ENCODE measurements around the gene FURIN.

The FURIN gene

DNA sequence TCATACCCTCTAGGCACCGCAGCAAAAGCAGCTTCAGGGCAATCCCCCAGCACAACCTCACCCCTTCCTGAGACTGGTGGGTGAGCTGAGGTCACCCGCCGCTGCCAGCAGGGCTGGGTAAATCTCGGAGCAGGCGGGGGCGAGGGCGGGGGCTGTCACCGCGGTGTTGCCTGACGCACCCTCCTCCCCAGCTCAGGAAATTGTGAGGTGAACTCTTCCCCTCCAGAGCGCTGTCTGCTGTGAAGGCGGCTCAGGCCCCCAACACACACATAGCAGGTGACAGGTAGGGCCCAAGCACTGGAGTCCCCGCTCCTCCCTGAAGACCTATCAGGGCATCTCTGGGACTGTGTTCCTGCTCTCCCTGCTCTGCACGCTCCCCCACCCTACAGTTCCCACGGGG lies 30.2 kb upstream of the FURIN start:
- DNase-seq (ENCODE audit: low read depth) = peak; percentile 46
- TF ChIP-seq, protein P1, sequence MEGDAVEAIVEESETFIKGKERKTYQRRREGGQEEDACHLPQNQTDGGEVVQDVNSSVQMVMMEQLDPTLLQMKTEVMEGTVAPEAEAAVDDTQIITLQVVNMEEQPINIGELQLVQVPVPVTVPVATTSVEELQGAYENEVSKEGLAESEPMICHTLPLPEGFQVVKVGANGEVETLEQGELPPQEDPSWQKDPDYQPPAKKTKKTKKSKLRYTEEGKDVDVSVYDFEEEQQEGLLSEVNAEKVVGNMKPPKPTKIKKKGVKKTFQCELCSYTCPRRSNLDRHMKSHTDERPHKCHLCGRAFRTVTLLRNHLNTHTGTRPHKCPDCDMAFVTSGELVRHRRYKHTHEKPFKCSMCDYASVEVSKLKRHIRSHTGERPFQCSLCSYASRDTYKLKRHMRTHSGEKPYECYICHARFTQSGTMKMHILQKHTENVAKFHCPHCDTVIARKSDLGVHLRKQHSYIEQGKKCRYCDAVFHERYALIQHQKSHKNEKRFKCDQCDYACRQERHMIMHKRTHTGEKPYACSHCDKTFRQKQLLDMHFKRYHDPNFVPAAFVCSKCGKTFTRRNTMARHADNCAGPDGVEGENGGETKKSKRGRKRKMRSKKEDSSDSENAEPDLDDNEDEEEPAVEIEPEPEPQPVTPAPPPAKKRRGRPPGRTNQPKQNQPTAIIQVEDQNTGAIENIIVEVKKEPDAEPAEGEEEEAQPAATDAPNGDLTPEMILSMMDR (IDR thresholded peaks at IDR 0.05; ENCODE audit: insufficient read depth, low read depth, low read length, missing control alignments) = no peak

DNA sequence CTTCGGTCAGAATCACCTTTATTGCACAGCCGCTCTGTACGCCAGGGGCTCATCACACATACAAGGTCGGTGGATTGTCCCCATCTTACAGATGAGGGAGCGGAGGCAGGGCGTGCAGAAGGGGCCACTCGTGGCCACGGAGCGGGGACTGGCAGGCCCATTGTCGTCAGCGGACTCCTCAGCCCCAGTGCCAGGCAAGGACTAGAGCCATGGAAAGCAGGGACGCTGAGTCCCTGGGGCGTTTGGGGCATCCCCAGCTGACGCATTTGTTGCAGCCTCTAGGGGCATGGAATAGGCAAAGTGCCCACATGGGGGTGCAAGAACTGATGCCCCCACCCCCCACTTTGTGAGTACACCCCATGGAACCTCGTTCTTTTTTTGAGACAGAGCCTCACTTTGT lies 29.8 kb upstream of the FURIN start:
- no peak for DNase-seq (ENCODE audit: low read depth)
- no peak overlapping the region for H3K4me3 ChIP-seq (ENCODE audit: low read depth, low read length)
- TF ChIP-seq, protein P1 (IDR thresholded peaks at IDR 0.05; ENCODE audit: insufficient read depth, low read depth, low read length, missing control alignments) = no peak

More for the DNA sequence above, 30.2 kb upstream of the FURIN start:
- H3K4me3 ChIP-seq (ENCODE audit: low read depth, low read length) = no peak overlapping the region

DNA sequence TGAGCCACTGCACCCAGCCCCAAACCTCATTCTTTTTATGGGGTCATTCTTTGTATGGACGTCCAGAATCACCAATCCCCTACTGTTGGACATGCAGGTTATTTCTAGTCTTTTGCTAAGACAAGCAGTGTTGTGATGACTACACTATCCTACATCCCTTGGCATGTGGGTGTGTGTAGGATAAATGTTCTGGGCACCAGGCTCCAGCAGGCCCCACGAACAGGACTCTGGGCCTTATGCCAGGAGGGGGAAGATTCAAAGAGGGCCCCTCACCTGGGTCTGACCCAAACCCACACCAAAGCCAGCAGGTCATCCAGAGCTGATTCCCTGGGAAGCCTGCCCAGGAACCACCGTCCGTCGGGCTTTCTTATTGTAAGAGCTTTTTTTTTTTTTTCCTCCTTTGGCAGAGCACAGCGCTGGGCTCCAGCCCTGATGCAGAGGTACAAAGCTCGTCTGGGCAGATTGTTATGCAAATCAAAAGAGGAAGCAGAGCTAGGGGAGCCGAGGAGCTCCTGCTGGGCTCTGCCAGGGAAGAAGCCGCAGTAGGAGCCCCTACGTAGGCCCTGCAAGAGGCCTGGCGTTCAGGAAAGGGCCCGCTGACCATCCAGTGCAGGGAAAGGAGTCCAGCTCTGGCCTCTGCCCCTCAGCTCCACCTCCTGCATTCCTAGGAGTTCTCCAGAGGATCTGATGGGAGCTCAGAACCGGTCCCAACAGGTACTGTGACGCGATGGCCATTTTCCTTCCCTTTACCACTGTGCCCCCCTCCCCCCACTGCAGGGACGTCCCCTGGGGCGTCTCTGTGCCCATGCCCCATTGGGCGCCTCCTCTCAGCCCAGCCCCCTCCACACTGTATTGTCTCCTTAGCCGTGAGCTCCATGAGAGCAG lies 29.0 kb upstream of the FURIN start:
- peak; percentile 60 for DNase-seq (ENCODE audit: low read depth)
- TF ChIP-seq, protein P1 (IDR thresholded peaks at IDR 0.05; ENCODE audit: insufficient read depth, low read depth, low read length, missing control alignments) = no peak
- peak overlapping the region; percentile 31 for H3K4me3 ChIP-seq (ENCODE audit: low read depth, low read length)

DNA sequence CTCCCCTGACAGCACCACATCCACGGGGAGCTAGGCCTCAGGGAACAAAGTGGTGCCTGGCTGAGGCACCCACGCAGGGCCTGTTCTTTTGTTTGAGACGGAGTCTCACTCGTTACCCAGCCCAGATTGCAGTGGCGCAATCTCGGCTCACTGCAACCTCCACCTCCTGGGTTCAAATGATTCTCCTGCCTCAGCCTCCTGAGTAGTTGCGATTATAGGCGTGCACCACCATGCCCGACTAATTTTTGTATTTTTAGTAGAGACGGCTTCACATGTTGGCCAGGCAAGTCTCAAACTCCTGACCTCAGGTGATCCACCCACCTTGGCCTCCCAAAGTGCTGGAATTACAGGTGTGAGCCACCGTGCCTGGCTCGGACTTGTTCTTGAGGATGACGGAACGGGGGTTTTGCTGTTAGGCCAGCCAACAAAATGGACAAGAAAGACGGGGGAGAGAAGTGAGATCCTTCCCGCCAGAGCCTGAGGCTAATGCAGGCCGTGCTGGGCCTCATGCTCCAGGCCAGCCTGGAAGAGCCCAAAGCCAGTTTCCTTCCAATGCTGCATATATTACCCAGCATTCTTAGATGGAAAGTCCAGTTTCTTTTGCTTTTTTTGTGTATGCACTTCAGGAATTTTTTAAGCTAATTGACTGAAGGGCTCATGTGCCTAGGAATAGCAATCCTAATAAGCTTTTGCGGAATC lies 28.1 kb upstream of the FURIN start:
- no peak for DNase-seq (ENCODE audit: low read depth)
- TF ChIP-seq, protein P1 (IDR thresholded peaks at IDR 0.05; ENCODE audit: insufficient read depth, low read depth, low read length, missing control alignments) = no peak
- no peak overlapping the region for H3K4me3 ChIP-seq (ENCODE audit: low read depth, low read length)

DNA sequence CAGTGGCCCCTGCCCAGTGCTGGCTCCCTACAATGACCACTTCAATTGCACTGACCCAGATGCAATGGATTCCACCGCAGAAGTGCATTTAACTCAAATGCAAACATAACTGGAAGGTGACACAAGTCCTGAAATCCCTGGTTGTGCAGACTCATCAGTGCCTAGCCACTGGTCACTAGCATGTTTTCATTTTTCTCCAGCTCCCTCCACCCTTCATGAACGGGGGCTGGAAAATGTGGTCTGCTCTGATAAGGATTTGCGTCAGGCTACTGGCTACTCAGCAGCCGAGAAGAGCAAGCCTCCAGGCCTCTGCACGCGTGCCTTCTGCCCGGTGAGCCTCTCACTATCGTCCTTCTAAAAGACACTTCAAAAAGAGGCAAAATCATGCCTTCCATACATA lies 27.4 kb upstream of the FURIN start:
- no peak overlapping the region for H3K4me3 ChIP-seq (ENCODE audit: low read depth, low read length)
- TF ChIP-seq, protein P1 (IDR thresholded peaks at IDR 0.05; ENCODE audit: insufficient read depth, low read depth, low read length, missing control alignments) = no peak
- no peak for DNase-seq (ENCODE audit: low read depth)

DNA sequence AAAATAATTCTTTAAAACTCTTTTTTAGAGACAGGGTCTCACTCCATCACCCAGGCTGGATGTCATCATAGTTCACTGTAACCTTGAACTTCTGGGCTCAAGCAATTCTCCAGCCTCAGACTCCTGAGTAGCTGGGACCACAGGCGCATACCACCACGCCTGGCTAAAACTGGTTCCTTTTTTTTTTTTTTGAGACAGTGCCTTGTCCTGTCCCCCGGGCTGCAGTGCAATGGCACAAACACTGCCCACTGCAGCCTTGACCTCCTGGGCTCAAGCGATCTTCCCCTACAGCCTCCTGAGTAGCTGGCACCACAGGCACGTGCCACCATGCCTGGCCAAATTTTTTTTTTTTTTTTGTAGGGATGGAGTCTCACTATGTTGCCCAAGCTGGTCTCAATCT lies 23.7 kb upstream of the FURIN start:
- no peak overlapping the region for H3K4me3 ChIP-seq (ENCODE audit: low read depth, low read length)
- TF ChIP-seq, protein P1 (IDR thresholded peaks at IDR 0.05; ENCODE audit: insufficient read depth, low read depth, low read length, missing control alignments) = no peak
- no peak for DNase-seq (ENCODE audit: low read depth)

All from GM12865 (cell line).